IgD-negative memory B cell (primary cell): Measurements from ENCODE around the gene UNC5B. TPM values are rescaled to one million over a fixed set of nuclear protein-coding genes. Genes with fewer than 3 reads are reported as not detected.

Source experiments
- H3K27ac Mint-ChIP-seq, 3 donors: one replicate each; pipeline ENCODE4 v1.8.0; 2020 to 2022; ENCODE audit warnings: mild to moderate bottlenecking in 3 of 3, mixed read lengths in 3 of 3, moderate library complexity in 1 of 3
- H3K27me3 Mint-ChIP-seq: one replicate; pipeline ENCODE4 v1.8.0; 2021; ENCODE audit warnings: mixed read lengths
- H3K36me3 Mint-ChIP-seq: one replicate; pipeline ENCODE4 v1.8.0; 2020; ENCODE audit warnings: mild to moderate bottlenecking, mixed read lengths
- H3K4me1 Mint-ChIP-seq, 3 donors: one replicate each; pipeline ENCODE4 v1.8.0; 2020 to 2022; ENCODE audit warnings: mixed read lengths in 3 of 3, mild to moderate bottlenecking in 1 of 3
- H3K4me3 Mint-ChIP-seq, 4 donors: one replicate each; pipeline ENCODE4 v1.8.0; 2020 to 2022; ENCODE audit warnings: mild to moderate bottlenecking in 4 of 4, mixed read lengths in 4 of 4, moderate library complexity in 3 of 4
- H3K9me3 Mint-ChIP-seq, 3 donors: one replicate each; pipeline ENCODE4 v1.8.0; 2020 to 2021; ENCODE audit warnings: mixed read lengths in 3 of 3, mild to moderate bottlenecking in 1 of 3
- polyA plus RNA-seq: library from polyadenylated mRNA; unstranded; fragments of 300-500 nt; fragmentation: Illumina TruSeq; gene quantifications from one replicate; pipeline ENCODE4 v1.2.3, GENCODE V29; 2021

UNC5B gene
- polyA plus RNA-seq, 1 donor from 2014 or later: not detected

DNA sequence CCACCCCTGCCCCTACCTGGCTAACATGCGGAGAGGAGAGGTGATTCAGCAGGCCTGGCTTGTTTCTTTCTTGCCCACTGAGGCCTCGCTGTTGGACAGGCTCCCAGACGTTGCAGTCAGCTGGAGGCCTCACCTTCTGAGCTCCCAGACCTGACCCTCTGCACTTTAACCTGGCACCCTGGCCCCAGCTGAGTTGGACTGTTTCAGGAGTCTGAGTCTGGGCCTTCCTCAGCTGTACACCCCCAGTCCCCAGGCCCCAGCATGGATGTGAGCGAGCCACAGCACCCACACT lies 35.0 kb downstream of the UNC5B start:
- Mint-ChIP-seq H3K4me1 (no peaks in the 10 kb centered on the region), H3K27ac (no peak overlapping the region), H3K9me3 (no peaks in the 10 kb centered on the region), H3K27me3 (peaks cover 19% of the 10 kb centered on the region), H3K36me3 (no peaks in the 10 kb centered on the region), H3K4me3 (no peak overlapping the region)

DNA sequence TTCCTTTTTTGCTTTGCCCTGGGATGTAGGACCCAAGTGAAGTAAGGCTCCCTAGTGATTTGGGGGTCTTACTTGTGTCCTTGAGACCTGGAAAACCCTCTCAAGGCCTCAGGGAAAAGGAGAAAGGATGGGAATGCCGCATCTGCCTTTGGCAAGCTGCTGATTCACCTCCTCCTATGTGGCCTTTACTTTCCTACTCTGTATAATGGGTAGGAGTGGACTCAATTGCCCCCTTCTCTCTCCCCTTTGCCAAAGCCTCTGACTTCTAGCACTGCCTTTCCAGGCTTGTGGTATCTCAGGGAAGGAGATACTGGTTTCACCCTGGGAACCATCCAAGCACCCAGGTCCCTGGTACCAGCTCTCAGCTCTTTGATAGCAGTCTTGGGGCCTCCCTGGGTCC lies 35.4 kb downstream of the UNC5B start:
- Mint-ChIP-seq H3K27me3 (peaks cover 23% of the 10 kb centered on the region), H3K4me3 (no peak overlapping the region), H3K36me3 (no peaks in the 10 kb centered on the region)

DNA sequence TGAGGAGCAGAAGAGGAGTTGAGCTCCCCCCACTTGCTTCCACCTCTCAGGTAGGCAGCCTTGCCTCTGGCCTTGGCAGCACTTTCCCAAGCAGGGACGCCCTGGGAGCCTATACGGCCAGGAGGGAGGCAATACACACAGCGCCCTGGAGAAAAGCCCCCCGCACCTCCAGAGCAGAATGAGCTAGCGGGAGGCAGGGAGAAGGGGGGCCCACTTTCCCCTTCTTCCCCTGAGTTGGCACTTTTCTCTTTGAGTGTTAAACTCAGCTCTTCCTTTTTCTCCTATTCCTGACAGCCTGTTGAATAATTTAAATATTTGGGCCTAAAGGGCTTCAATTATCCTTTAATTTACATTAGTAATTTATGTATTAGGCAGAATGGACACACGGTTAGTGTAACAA lies 35.8 kb downstream of the UNC5B start:
- no peak overlapping the region for H3K27ac Mint-ChIP-seq
- peaks cover 25% of the 10 kb centered on the region for H3K27me3 Mint-ChIP-seq
- H3K4me1 Mint-ChIP-seq: no peaks in the 10 kb centered on the region
- H3K36me3 Mint-ChIP-seq: no peaks in the 10 kb centered on the region
- no peaks in the 10 kb centered on the region for H3K9me3 Mint-ChIP-seq
- H3K4me3 Mint-ChIP-seq: no peak overlapping the region

More for the DNA sequence above, 35.4 kb downstream of the UNC5B start:
- Mint-ChIP-seq H3K27ac (no peak overlapping the region), H3K9me3 (no peaks in the 10 kb centered on the region), H3K4me1 (no peaks in the 10 kb centered on the region)

DNA sequence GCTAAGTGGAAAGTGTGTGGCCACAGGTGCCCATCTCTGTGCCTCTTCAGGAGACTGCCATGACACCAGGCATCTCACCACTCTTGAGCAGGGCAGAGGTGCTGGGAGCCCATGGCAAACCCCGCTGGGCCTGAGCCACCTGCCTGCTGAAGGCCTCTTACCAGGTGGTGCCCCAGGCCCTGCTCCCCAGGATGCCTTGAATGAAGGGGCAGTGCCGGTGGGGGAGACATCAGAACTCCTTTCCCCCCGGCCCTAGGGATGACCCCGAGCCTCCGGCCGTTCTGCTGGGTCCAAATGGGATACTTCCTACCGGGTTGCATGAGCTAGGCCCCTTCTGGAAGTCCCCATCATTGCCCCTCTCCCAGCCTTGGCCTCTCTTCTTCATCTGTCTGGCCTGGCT lies 37.6 kb downstream of the UNC5B start:
- no peak overlapping the region for H3K4me3 Mint-ChIP-seq
- H3K27ac Mint-ChIP-seq: no peak overlapping the region
- H3K4me1 Mint-ChIP-seq: peaks cover 0 to 3% (median 0%) of the 10 kb centered on the region in 3 donors

DNA sequence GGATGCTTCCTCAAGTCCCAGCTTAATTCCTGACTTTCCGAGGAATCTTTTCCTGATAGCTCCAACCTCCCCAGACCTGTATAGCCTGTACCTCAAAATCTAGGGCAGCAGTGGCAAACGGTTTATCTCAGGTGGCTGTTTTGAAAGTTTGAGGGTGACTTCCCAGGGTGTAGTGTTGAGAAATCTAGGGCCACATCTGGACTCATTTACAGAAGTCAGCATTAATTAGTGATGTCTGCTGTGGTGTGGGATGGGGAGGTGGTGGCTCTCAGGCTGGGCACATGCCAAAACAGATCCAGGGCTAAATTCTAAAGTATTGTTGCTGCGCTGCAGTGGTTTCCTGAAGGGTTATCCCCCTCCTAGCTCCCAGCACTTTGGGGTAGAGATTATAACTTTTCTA lies 38.0 kb downstream of the UNC5B start:
- Mint-ChIP-seq H3K36me3 (no peaks in the 10 kb centered on the region), H3K27me3 (peaks cover 15% of the 10 kb centered on the region), H3K9me3 (no peaks in the 10 kb centered on the region), H3K27ac (no peak overlapping the region), H3K4me3 (no peak overlapping the region), H3K4me1 (peaks cover 0 to 3% (median 0%) of the 10 kb centered on the region in 3 donors)

More for the DNA sequence above, 37.6 kb downstream of the UNC5B start:
- Mint-ChIP-seq H3K27me3 (peaks cover 16% of the 10 kb centered on the region), H3K9me3 (no peaks in the 10 kb centered on the region), H3K36me3 (no peaks in the 10 kb centered on the region)

DNA sequence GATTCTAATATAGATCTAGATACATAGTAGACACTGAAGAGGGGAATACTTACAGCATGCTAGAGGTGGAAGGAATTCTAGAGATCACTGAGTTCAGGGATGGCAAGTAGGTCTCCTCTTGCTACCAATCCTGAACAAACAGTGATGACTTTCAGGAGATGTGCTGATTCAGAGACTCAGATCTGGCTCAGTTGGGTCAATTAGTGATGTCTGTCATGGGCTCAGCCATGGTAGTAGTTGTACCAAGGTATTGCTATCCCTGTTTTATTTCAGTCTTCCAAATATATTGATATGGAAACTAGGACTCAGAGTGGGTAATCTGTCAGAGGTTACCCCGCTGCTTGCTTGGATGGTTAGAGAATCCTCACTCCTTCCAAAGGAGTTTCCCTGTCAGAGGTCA lies 38.5 kb downstream of the UNC5B start:
- H3K36me3 Mint-ChIP-seq: no peaks in the 10 kb centered on the region
- peaks cover 15% of the 10 kb centered on the region for H3K27me3 Mint-ChIP-seq
- no peak overlapping the region for H3K27ac Mint-ChIP-seq
- H3K4me1 Mint-ChIP-seq: peaks cover 0 to 3% (median 0%) of the 10 kb centered on the region in 3 donors
- H3K9me3 Mint-ChIP-seq: no peaks in the 10 kb centered on the region
- no peak overlapping the region for H3K4me3 Mint-ChIP-seq

DNA sequence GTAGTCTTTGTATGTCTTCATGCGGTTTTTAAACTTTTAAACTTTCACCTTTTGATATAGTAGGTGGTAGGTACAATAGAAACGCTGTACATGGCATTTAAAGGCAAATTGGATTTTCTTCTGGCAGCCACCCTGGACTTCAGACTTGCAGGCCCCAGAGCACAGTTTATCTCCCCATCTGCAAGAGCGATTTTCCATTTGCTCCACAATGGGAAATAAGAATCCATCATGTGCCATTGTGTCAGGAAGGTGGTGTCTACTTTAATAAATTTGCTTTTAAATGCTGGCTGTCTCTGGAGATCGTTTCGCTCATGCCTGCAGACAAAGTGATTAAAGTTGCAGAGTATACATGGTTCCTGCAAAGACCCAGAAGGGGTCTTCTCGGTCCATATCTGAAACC lies 38.9 kb downstream of the UNC5B start:
- H3K27me3 Mint-ChIP-seq: peaks cover 14% of the 10 kb centered on the region
- no peaks in the 10 kb centered on the region for H3K9me3 Mint-ChIP-seq
- no peak overlapping the region for H3K4me3 Mint-ChIP-seq
- H3K27ac Mint-ChIP-seq: no peak overlapping the region
- no peaks in the 10 kb centered on the region for H3K36me3 Mint-ChIP-seq
- peaks cover 0 to 3% (median 0%) of the 10 kb centered on the region in 3 donors for H3K4me1 Mint-ChIP-seq

DNA sequence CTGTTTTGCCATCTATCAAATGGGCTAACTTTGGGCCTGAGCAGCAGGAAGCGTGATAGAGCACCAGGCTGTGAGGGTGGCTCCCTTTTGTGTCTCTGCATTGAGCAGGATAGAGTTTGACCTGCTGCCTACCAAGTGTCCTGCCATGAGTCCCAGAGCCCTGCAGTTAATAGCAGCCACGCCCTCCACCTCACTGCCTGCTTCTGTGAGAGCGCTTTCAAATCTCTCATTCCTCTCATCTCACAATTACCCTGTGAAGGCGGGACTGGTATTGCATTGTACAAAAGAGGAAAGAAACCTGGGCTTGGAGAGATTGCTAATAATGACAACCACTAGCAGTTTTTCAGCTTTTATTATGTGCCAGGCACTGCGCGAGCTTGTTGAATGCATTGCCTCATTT lies 39.9 kb downstream of the UNC5B start:
- H3K4me3 Mint-ChIP-seq: no peak overlapping the region
- no peaks in the 10 kb centered on the region for H3K36me3 Mint-ChIP-seq
- peaks cover 13% of the 10 kb centered on the region for H3K27me3 Mint-ChIP-seq
- peaks cover 0 to 5% (median 0%) of the 10 kb centered on the region in 3 donors for H3K4me1 Mint-ChIP-seq
- no peaks in the 10 kb centered on the region for H3K9me3 Mint-ChIP-seq
- no peak overlapping the region for H3K27ac Mint-ChIP-seq

DNA sequence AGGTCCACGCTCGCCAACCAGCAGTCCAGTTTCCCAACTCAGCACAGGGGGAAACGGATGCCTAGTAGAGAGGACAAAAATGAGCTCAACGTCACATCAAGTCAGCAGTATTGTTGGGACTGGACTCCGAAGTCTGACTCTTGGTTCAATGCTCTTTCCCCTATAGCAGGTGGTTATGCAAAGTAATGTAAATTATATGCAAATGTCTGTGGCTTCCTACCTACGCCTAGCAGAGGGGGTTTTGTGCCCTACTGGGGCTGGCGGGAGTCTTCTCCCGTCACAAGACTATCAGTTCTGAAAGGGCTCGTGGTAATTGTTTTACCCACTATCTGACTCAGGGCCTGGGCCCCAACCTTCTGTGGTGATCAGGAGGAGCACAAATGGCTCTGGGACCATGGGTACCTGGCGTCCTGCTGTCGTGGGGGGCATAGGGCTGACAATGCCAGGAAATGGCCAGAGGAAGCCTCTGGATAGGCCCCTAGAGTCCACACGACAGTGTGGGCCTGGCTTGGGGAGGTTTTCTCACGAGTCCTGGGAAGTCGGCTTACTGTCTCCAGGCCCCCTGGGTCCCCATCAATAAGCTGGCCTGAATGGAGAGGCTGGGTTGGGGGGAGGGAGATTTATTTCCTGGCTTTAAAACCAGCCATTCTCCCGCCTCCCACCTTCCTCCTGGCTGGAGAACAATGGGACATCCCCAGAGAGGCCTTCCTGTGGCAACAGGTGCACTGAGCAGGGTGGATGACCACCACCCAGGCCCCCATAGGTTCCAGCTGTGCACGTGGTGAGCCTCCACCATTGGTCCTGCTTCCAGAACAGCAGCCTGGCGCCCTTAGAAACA lies 41.8 kb downstream of the UNC5B start:
- no peaks in the 10 kb centered on the region for H3K9me3 Mint-ChIP-seq
- H3K36me3 Mint-ChIP-seq: no peaks in the 10 kb centered on the region
- H3K27ac Mint-ChIP-seq: no peak overlapping the region
- H3K27me3 Mint-ChIP-seq: peaks cover 17% of the 10 kb centered on the region
- no peak overlapping the region for H3K4me3 Mint-ChIP-seq
- H3K4me1 Mint-ChIP-seq: peaks cover 0 to 5% (median 0%) of the 10 kb centered on the region in 3 donors

DNA sequence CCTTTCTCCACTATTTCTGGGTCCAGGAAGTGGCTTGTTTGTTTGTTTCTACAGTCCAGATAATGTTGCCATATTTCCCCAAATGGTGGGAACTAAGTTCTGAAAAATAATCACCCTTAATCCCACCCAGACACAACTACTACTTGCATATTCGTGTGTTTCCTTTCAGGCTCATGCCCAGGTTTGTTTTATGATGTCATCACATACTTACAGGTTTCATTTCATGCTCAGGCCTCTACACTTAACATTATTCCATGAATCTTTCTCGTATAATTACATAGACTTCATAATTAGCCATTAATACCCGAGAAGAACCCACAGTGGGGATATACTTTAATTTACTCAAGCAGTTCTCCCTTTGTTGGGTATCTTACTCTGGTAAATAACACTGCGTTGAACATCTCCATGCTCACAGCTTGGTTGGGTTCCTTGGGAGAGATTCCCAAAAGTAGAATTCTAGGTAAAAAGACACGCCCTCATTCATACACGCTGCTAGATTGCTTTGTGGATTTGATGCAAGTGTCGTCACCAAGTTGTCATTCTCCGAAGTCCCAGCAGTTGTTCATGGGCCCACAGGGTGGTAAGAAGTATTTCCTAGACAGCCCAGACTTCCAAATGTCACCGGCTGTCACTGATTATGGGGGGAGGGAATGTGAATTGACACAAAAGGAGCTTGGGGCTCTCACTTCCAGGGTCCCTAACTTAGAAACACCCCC lies 42.6 kb downstream of the UNC5B start:
- H3K36me3 Mint-ChIP-seq: no peaks in the 10 kb centered on the region
- no peak overlapping the region for H3K27ac Mint-ChIP-seq
- no peak overlapping the region for H3K4me3 Mint-ChIP-seq
- peaks cover 20% of the 10 kb centered on the region for H3K27me3 Mint-ChIP-seq
- peaks cover 0 to 5% (median 0%) of the 10 kb centered on the region in 3 donors for H3K4me1 Mint-ChIP-seq
- no peaks in the 10 kb centered on the region for H3K9me3 Mint-ChIP-seq

DNA sequence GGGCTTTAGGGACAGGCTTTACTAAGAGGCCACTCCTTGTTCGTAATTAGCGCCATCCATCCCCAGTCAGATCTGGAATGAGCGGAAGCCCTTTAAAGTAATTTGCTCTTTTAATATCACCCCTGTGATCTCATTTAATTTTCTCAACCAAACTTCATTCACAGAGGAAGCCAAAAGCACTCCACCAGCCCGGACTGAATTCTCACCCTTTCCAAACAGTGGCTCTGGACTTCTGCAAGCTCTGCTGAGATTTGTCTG lies 43.1 kb downstream of the UNC5B start:
- no peak overlapping the region for H3K27ac Mint-ChIP-seq
- H3K9me3 Mint-ChIP-seq: no peaks in the 10 kb centered on the region
- H3K27me3 Mint-ChIP-seq: peaks cover 20% of the 10 kb centered on the region
- H3K36me3 Mint-ChIP-seq: no peaks in the 10 kb centered on the region
- H3K4me1 Mint-ChIP-seq: peaks cover 0 to 5% (median 0%) of the 10 kb centered on the region in 3 donors
- no peak overlapping the region for H3K4me3 Mint-ChIP-seq

DNA sequence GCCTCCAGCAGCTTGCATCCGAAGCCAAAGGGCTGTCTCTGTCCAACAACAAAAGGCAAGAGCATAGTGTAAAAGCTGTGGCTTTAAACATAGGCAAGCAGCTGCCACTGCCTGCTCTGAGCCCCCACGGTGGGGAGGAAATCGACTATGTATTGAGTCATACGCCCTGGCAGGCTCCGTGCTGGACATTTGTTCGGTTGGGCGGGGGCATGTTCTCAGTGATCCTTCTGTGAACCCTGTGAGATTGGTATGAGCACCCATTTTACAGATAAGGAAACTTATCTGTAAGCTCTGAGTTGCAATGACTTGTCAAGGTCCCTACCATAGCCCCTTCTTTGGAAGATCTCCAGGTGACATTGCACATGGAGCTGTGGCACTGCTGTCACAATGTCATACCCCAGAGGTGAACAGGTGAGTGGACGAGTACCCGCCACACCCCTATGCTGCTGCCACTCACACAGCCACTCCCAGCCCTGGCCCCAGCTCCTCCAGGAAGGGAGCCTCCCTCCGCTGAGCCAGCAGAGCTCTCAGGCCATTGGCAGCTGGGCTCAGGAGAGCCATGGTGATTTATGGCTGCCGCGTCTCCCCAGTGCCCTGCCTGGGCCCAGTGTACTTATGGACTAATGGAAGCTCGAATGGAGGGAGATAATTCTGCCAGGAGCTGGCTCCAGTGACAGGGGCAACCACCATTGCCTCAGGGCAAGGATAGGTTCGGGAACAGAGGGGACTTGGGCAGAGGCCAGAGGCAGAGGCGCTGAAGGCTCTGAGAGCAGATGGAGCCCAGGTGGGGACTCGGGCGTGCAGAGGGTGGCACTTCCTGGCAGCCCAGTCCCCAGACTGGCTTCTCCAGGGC lies 43.7 kb downstream of the UNC5B start:
- peaks cover 20% of the 10 kb centered on the region for H3K27me3 Mint-ChIP-seq
- H3K27ac Mint-ChIP-seq: no peak overlapping the region
- no peaks in the 10 kb centered on the region for H3K36me3 Mint-ChIP-seq
- H3K4me3 Mint-ChIP-seq: no peak overlapping the region
- peaks cover 0 to 5% (median 0%) of the 10 kb centered on the region in 3 donors for H3K4me1 Mint-ChIP-seq
- H3K9me3 Mint-ChIP-seq: no peaks in the 10 kb centered on the region

DNA sequence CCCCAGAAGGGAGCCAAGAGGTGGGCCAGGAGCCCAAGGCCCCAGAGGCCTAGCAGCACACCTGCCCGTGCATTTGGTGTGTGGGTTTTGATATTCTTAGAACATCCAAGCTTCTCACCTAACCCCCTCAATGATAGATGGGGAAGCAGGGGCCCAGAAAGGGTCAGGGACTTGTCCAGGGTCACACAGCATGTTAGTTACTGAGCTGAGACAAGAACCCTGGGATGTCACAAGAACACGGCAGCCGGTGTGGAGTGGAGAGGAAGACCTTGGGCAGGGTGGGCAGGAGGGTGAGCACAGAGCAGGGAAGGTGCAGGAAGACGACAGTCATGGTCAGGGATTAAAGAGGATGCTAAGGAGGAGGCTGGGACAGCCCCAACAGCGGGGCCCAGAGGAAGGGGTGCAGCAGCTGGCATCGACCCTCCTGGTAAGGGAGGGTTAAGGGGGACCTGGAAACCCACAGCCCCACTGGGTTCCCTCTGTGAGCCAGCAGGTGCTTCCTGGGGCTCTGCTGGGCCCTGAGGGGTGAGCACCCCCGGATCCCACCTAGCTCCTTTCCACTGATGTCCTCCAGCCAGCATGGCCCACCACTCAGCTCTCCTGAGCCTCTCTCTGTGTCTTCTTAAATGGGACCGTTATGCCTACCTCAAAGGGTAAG lies 44.4 kb downstream of the UNC5B start:
- Mint-ChIP-seq H3K4me1 (peaks cover 0 to 5% (median 0%) of the 10 kb centered on the region in 3 donors), H3K4me3 (no peak overlapping the region), H3K27ac (no peak overlapping the region), H3K36me3 (no peaks in the 10 kb centered on the region), H3K9me3 (no peaks in the 10 kb centered on the region), H3K27me3 (peaks cover 22% of the 10 kb centered on the region)

DNA sequence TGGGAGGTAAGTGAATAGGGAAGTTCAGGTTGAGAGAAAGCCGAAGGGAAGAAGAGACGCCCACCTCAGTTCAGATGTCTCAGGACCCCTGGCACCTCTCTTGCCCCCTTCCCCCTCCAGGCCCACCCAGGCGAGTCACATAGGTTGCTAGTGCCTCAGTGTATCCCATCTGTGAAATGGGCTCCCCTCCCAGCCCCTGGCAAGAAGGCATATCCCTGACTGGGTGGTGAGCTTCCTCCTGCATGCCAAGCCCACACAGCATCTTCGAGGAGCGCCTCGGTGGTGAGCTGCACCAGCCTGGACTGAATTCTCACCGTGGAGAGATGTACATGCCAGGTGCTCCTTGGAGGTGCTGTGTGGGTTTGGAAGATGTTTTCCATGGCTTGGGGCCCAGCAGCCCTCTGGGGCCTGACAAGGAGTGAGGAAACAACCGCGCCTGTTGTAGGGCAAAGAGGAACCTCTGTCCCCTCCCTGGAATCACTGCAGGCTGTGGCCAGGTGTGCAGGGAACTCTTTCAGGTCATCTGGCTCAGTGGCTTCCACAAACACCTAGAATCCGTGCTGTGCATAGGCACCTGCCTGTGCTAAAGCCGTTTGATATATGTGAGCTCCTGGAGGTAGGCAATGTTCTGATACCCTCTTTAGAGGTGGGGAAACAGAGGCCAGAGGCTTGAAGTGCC lies 45.1 kb downstream of the UNC5B start:
- no peaks in the 10 kb centered on the region for H3K36me3 Mint-ChIP-seq
- no peaks in the 10 kb centered on the region for H3K9me3 Mint-ChIP-seq
- peaks cover 0 to 5% (median 0%) of the 10 kb centered on the region in 3 donors for H3K4me1 Mint-ChIP-seq
- H3K27ac Mint-ChIP-seq: no peak overlapping the region
- no peak overlapping the region for H3K4me3 Mint-ChIP-seq
- H3K27me3 Mint-ChIP-seq: peaks cover 22% of the 10 kb centered on the region
